ENCODE measurements around the gene EEF1B2.
"Not testable (repeated sequence)": the region's sequence is repeated elsewhere in the genome, so short reads cannot be mapped to it uniquely, and the experiment has no call there.

The EEF1B2 gene

DNA sequence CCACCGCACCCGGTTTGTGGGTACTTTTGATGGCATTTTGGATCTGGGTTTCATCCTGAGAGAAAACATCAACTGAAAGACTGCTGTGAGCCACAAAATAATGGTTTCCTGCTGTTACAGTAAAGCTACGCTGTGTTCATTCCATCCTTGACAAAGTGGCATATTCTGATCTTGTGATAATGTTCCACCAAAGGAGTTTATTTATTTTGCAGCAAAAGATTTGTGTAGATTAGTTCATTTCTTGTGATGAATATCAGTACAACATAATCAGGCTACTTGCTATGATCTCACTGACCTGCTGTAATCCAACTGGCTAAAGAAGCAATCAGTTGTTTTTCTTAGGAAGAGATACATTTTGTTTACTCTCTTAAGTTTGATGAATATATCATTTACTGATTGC lies 45.0 kb downstream of the EEF1B2 start:
- TF ChIP-seq CTCF (IDR thresholded peaks at IDR 0.05; ENCODE audit: borderline replicate concordance, insufficient read depth, low read depth, low read length) = no peak
- no peak overlapping the region for H3K4me3 ChIP-seq (ENCODE audit: low read depth, low read length)

GRCh38 chr2:206207316-206207715 lies 47.6 kb downstream of the EEF1B2 start:
- not testable (repeated sequence) for H3K4me3 ChIP-seq (ENCODE audit: low read depth, low read length)

- no peak for TF ChIP-seq CTCF (IDR thresholded peaks at IDR 0.05; ENCODE audit: borderline replicate concordance, insufficient read depth, low read depth, low read length)
- no peak overlapping the region for H3K4me3 ChIP-seq (ENCODE audit: low read depth, low read length)
Measured at GRCh38 chr2:206208900-206209299, 49.2 kb downstream of the EEF1B2 start.

GRCh38 chr2:206211657-206212255 lies 52.1 kb downstream of the EEF1B2 start:
- TF ChIP-seq CTCF (IDR thresholded peaks at IDR 0.05; ENCODE audit: borderline replicate concordance, insufficient read depth, low read depth, low read length) = no peak
- no peak overlapping the region for H3K4me3 ChIP-seq (ENCODE audit: low read depth, low read length)

Data from GM12875 (cell line).